GM18508 (cell line): Measurements from ENCODE around the gene FAM174B.

ENCODE experiments used
- ATAC-seq: cut with Tn5 transposase; IDR thresholded peaks from one replicate; pipeline ENCODE4 v1.9.1; 2021; ENCODE audit warnings: moderate number of reproducible peaks; ENCODE audit not compliant: insufficient read depth, unreplicated experiment

The FAM174B gene

DNA sequence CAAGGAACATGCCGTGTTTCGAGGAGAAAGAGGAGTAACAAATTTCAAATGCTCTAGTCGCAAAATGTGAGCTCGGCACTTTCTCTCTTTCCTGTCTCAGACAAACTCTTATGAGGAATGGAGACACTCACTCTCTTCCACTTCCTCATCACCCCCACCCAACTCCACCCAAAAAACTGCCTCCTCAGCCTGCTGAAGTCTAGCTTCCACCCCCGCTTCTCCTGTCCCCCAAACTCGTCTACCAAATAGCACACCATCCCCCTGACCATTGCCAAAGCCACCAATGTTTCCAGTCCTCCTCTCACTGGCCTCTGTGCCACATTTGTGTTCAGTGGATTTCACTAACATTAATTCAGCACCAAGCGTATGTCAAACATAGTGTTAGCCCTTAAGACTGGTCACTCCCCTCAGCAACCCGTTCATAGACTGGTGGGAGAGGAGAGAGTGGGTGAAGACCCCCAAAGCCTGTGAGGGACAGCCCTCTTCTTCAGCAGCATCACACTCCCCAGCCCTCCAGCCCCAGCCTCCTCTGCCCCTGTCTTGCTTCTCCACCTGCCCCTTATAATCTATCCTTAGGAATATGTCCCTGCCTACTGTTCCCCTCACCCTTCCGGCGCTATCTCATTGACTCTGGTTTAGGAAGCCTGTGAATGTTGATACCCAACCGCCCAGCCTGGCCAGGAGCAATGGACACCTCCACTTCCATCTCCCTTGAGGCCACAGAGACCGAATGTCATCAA is 77.3 kb downstream of the FAM174B start:
- no peak for ATAC-seq

DNA sequence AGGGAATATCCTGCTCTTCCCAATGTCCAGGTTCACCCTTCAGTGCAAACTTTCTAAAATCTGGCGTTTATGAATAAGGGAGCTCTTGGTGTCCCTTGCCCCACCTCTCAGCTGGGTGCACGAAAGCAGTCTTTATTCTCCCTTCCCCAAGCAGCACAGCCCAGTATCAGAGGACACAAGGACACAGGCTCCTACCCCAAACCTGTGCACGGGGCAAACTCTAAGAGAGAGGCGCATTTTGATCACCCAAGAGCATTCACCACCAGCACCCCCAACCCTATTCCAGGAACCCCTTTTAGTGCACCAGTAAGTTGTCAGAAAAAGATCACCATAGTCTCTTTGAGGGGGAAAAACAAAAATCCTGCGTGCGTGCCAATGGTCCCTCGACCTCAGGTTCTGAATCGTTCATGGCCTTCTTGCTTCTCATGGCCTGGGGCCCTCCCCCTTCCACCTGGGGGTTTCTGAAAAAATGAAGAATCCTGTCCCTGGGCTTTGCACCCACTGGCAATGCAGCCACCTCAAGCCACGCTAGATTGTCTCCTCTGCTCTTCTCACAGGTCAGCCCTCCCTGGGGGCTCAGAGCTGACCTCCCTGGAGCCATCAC is 78.9 kb downstream of the FAM174B start:
- no peak for ATAC-seq

DNA sequence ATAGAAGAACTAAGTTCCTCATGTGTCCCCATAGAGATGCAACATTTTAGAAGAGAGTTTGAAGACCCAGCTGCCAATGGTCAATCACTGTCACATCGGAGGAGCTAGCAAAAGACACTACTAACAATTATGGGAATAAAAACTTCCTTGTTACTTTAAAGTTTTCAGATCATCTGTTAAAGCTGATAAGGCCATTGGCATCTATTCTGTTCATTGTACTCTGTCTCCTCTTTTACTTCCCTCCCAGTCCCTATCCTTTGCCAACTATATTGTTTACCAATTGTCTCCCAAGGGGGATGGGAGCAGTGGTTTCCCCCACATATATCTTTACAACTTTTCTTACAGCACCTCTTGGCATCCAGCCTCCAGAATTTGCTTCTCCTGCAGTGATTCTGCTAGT is 81.0 kb downstream of the FAM174B start:
- no peak for ATAC-seq

DNA sequence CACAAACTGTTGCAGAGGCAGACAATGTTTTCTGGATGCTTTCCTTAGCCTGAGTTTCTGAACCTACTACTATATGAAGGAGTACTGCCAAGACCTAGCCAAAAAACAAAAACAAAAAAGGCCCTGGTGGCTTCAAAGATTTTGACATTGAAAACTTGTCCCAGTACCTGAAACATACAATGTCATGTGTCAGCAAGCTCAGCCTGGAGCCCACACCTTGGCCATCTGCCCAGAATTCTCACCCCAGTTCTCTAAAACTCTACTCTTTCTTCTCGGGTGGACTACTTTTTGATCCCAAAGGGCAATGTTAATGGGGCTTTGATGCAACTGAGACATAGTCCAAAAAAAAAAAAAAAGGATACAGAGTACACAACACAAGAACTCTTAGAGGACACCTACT is 81.4 kb downstream of the FAM174B start:
- ATAC-seq: no peak

DNA sequence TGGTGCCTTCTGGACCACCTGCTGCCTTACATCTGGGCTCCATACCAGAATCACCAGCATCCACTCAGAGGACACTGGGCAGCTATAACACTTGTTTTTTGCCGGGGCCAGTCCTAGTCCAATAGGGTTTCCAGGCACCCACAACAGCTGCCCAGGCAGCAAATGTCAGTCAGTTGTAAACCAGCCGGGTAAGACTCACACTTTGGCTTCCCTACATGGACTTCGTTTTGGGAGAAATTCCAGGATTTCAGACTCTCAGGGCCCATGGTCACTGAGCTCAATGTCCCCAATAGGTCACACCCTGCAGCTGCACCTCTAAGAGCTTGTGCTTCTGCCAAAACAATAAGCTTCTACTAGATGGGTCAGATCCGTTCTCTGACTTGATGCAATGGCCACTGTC is 83.8 kb downstream of the FAM174B start:
- no peak for ATAC-seq

DNA sequence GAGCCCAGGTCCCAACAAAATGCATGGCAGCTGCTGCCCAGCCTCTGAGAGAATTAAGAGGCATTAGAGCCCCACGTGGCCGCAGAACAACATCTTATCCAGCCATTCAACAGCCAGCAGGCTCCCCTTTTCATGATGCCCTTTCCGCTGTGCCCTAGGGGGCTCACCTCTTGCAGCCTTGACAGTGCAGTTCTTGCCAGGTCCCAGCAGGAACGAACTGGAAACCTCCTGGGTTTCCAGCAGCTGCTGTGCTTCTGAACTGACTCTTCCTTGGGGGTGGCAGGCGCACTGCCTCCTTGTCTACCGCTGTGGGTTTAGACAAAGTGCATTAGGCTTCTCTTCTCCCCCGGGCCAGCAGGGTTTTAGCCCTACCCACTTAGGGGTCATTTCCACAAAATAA is 85.2 kb downstream of the FAM174B start:
- no peak for ATAC-seq

DNA sequence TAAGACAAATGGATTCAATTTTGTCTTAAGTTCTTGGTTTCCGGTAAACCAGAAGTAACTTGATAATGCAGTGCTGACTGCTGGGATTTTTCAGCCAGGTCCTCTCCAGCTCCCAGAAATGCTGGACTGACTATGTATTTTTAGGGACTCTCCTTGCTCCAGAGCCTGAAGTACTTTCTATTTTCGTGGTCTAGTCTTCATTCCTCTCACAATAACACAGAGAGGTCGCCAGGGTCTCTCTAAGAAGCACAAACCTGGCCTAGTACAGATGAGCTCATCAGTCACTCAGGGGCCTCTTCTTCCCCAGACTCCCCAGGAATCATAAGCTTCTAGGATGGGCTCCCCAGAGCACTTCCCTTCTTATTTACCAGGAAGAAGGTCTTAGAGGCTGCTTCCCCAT is 85.8 kb downstream of the FAM174B start:
- no peak for ATAC-seq
